Fibroblast of lung (primary cell): Measurements from ENCODE around the gene FOXO3B. TPM values are rescaled to one million over a fixed set of nuclear protein-coding genes. Genes with fewer than 3 reads are reported as not detected.
"Not testable (repeated sequence)": the region's sequence is repeated elsewhere in the genome, so short reads cannot be mapped to it uniquely, and the experiment has no call there.

Experiments used
- DNase-seq, 2 donors: peaks; one replicate each; pipeline versions ENCODE4 v3.0.0 to v3.0.0-alpha.2; 2010; ENCODE audit warnings: low read depth in 2 of 2
- H2AFZ ChIP-seq: 2 replicates; pipeline ENCODE4 v1.5.1; 2012; ENCODE audit warnings: low read length, control low read depth, inconsistent platforms
- H3K27ac ChIP-seq: 2 replicates; pipeline ENCODE4 v1.5.1; 2011; ENCODE audit warnings: low read length, control low read depth; ENCODE audit not compliant: insufficient read depth
- H3K27me3 ChIP-seq: 2 replicates; pipeline ENCODE4 v1.5.1; 2011; ENCODE audit warnings: mild to moderate bottlenecking, low read length; ENCODE audit not compliant: control insufficient read depth, insufficient read depth
- H3K36me3 ChIP-seq: 2 replicates; pipeline ENCODE4 v1.5.1; 2011; ENCODE audit warnings: low read length; ENCODE audit not compliant: control insufficient read depth, insufficient read depth
- H3K4me1 ChIP-seq: 2 replicates; pipeline ENCODE4 v1.5.1; 2011; ENCODE audit warnings: low read length; ENCODE audit not compliant: control insufficient read depth, insufficient read depth; ENCODE audit errors: extremely low read depth
- H3K4me2 ChIP-seq: 2 replicates; pipeline ENCODE4 v1.5.1; 2011; ENCODE audit warnings: low read length, control low read depth; ENCODE audit not compliant: insufficient read depth; ENCODE audit errors: extremely low read depth
- H3K4me3 ChIP-seq, 4 experiments: fragments of 200-600 bp in 1 of 4; sonication (generic) in 1 of 4; replicated peaks in 1 of 4; 2 replicates each; pipeline ENCODE4 v1.5.1; 2011 to 2016; ENCODE audit warnings: low read length in 4 of 4, low read depth in 3 of 4, mild to moderate bottlenecking in 3 of 4, control low read depth in 2 of 4, inconsistent platforms in 1 of 4, mixed read lengths in 1 of 4; ENCODE audit not compliant: insufficient read depth in 1 of 4; ENCODE audit errors: control extremely low read depth in 1 of 4
- H3K79me2 ChIP-seq: 2 replicates; pipeline ENCODE4 v1.5.1; 2012; ENCODE audit warnings: mild to moderate bottlenecking, low read length, inconsistent platforms; ENCODE audit not compliant: control insufficient read depth, insufficient read depth
- H3K9ac ChIP-seq: 2 replicates; pipeline ENCODE4 v1.5.1; 2011; ENCODE audit warnings: mild to moderate bottlenecking, low read length, control low read depth; ENCODE audit not compliant: insufficient read depth
- H3K9me3 ChIP-seq: 2 replicates; pipeline ENCODE4 v1.5.1; 2012; ENCODE audit warnings: low read depth, low read length; ENCODE audit not compliant: control insufficient read depth, insufficient read depth
- H4K20me1 ChIP-seq: 2 replicates; pipeline ENCODE4 v1.5.1; 2011; ENCODE audit warnings: low read length; ENCODE audit not compliant: control insufficient read depth, insufficient read depth; ENCODE audit errors: extremely low read depth
- polyA plus RNA-seq, 2 donors: library from polyadenylated mRNA; depleted of rRNA in 1 of 2; stranded (reverse) in 1 of 2; unstranded in 1 of 2; fragments of >200 nt; gene quantifications; 2 replicates each; pipeline ENCODE4 v1.2.1, GENCODE V29; 2011 to 2012; ENCODE audit warnings: missing spikeins in 1 of 2
- total RNA-seq: library from RNA; depleted of rRNA; stranded (reverse); fragments of >200 nt; gene quantifications from 2 replicates; pipeline ENCODE4 v1.2.1, GENCODE V29; 2014

FOXO3B gene
- total and polyA plus RNA-seq, 2 donors (not counting 1 experiment from before 2014, with no cell fraction given): 2.6 to 4.3 TPM

- not testable (repeated sequence) for H3K27me3 ChIP-seq, H3K27ac ChIP-seq, H3K9ac ChIP-seq, H3K4me2 ChIP-seq, H3K79me2 ChIP-seq, H2AFZ ChIP-seq, H3K4me3 ChIP-seq, H4K20me1 ChIP-seq, H3K4me1 ChIP-seq, DNase-seq, H3K36me3 ChIP-seq, H3K9me3 ChIP-seq
Observed at GRCh38 chr17:18677381-18677780, 4.7 kb downstream of the FOXO3B start.

- not testable (repeated sequence) for H3K4me1 ChIP-seq, H3K79me2 ChIP-seq, H3K27me3 ChIP-seq, H3K9ac ChIP-seq, H2AFZ ChIP-seq, H3K36me3 ChIP-seq, H3K4me3 ChIP-seq, H3K9me3 ChIP-seq, H3K4me2 ChIP-seq, DNase-seq, H4K20me1 ChIP-seq, H3K27ac ChIP-seq
Observed at GRCh38 chr17:18676928-18677327, 5.2 kb downstream of the FOXO3B start.

GRCh38 chr17:18672395-18673227 lies 9.5 kb downstream of the FOXO3B start:
- not testable (repeated sequence) for H3K9me3 ChIP-seq, H3K4me1 ChIP-seq, H3K4me3 ChIP-seq, H3K36me3 ChIP-seq, H4K20me1 ChIP-seq, H3K79me2 ChIP-seq, H3K27ac ChIP-seq, H3K4me2 ChIP-seq, H3K27me3 ChIP-seq, H2AFZ ChIP-seq, DNase-seq, H3K9ac ChIP-seq

GRCh38 chr17:18668625-18669024 lies 13.5 kb downstream of the FOXO3B start:
- DNase-seq, H3K4me1 ChIP-seq, H3K9ac ChIP-seq, H3K27ac ChIP-seq, H4K20me1 ChIP-seq, H3K36me3 ChIP-seq, H3K79me2 ChIP-seq, H3K4me3 ChIP-seq, H2AFZ ChIP-seq, H3K4me2 ChIP-seq, H3K27me3 ChIP-seq, H3K9me3 ChIP-seq: not testable (repeated sequence)

GRCh38 chr17:18667535-18667934 lies 14.6 kb downstream of the FOXO3B start:
- not testable (repeated sequence) for H3K4me3 ChIP-seq, H2AFZ ChIP-seq, H3K36me3 ChIP-seq, H4K20me1 ChIP-seq, H3K27ac ChIP-seq, H3K4me2 ChIP-seq, H3K27me3 ChIP-seq, H3K9ac ChIP-seq, DNase-seq, H3K79me2 ChIP-seq, H3K9me3 ChIP-seq, H3K4me1 ChIP-seq

GRCh38 chr17:18666326-18666725 lies 15.8 kb downstream of the FOXO3B start:
- not testable (repeated sequence) for H3K79me2 ChIP-seq, H3K9me3 ChIP-seq, H4K20me1 ChIP-seq, H3K27me3 ChIP-seq, H3K4me1 ChIP-seq, DNase-seq, H3K27ac ChIP-seq, H3K9ac ChIP-seq, H3K4me3 ChIP-seq, H2AFZ ChIP-seq, H3K36me3 ChIP-seq, H3K4me2 ChIP-seq
